SK-N-SH (cell line): Measurements from ENCODE around the gene SH3RF2. TPM values are rescaled to one million over a fixed set of nuclear protein-coding genes. Genes with fewer than 3 reads are reported as not detected.

Source experiments
- CTCF ChIA-PET: fragments of 300-600, 350-600 bp; formaldehyde crosslinking; extraction: SDS; loops from one replicate; lab custom pipeline; 2021; lab: Yijun Ruan, JAX
- POLR2A ChIA-PET: fragments of 350-600 bp; sonication (Branson Sonifier 250); formaldehyde crosslinking; extraction: SDS; loops from one replicate; lab custom pipeline; 2020; ENCODE audit warnings: antibody characterized with exemption, inconsistent platforms; lab: Yijun Ruan, JAX
- DNase-seq: peaks from one replicate; pipeline ENCODE4 v3.0.0; 2012
- H2AFZ ChIP-seq: fragments of 200-600 bp; sonication (generic); 2 replicates; pipeline ENCODE4 v1.8.1; 2016; ENCODE audit warnings: antibody characterized with exemption, mild to moderate bottlenecking, low read depth
- H3F3A ChIP-seq: fragments of 200-600 bp; sonication (generic); replicated peaks from 2 replicates; pipeline ENCODE3; 2016; ENCODE audit warnings: antibody characterized with exemption, mild to moderate bottlenecking; ENCODE audit not compliant: insufficient read depth
- H3K27ac ChIP-seq, 2 experiments: fragments of 200-500 bp in 1 of 2; fragments of 200-600 bp in 1 of 2; sonication (Bioruptor generic) in 1 of 2; sonication (generic), shearing (Covaris generic) in 1 of 2; 2 replicates each; pipeline versions ENCODE4 v1.5.1 to v1.6.1; 2014 to 2016; ENCODE audit warnings: low read depth in 2 of 2, inconsistent platforms in 1 of 2, low read length in 1 of 2, mild to moderate bottlenecking in 1 of 2, mixed read lengths in 1 of 2
- H3K27me3 ChIP-seq: fragments of 200-600 bp; sonication (generic), shearing (Covaris generic); 2 replicates; pipeline ENCODE4 v1.6.1; 2016; ENCODE audit warnings: mixed run types; ENCODE audit not compliant: insufficient read depth
- H3K36me3 ChIP-seq, 2 experiments: fragments of 200-500 bp in 1 of 2; fragments of 200-600 bp in 1 of 2; sonication (Bioruptor generic) in 1 of 2; sonication (generic) in 1 of 2; replicated peaks in 1 of 2; 2 replicates each; pipeline versions ENCODE3 to v1.5.1; 2014 to 2016; ENCODE audit warnings: low read length in 1 of 2, mild to moderate bottlenecking in 1 of 2; ENCODE audit not compliant: insufficient read depth in 2 of 2, control insufficient read depth in 1 of 2
- H3K4me1 ChIP-seq, 2 experiments: fragments of 200-500 bp in 1 of 2; fragments of 200-600 bp in 1 of 2; sonication (Bioruptor generic) in 1 of 2; sonication (generic), shearing (Covaris generic) in 1 of 2; 2 replicates each; pipeline versions ENCODE4 v1.5.1 to v1.6.1; 2014 to 2016; ENCODE audit warnings: low read depth in 1 of 2, low read length in 1 of 2, mixed run types in 1 of 2; ENCODE audit not compliant: insufficient read depth in 2 of 2, control insufficient read depth in 1 of 2
- H3K4me2 ChIP-seq: fragments of 200-600 bp; sonication (generic), shearing (Covaris generic); 2 replicates; pipeline ENCODE4 v1.6.1; 2017; ENCODE audit warnings: mixed run types
- H3K4me3 ChIP-seq, 2 experiments: fragments of 200-500 bp in 1 of 2; fragments of 200-600 bp in 1 of 2; sonication (Bioruptor generic) in 1 of 2; sonication (generic), shearing (Covaris generic) in 1 of 2; 2 replicates each; pipeline versions ENCODE4 v1.5.1 to v1.8.1; 2014 to 2016; ENCODE audit warnings: low read depth in 2 of 2, inconsistent platforms in 1 of 2, low read length in 1 of 2, mild to moderate bottlenecking in 1 of 2, mixed read lengths in 1 of 2, moderate library complexity in 1 of 2
- H3K79me2 ChIP-seq: fragments of 200-600 bp; sonication (generic); 2 replicates; pipeline ENCODE4 v1.8.1; 2017; ENCODE audit warnings: mild to moderate bottlenecking; ENCODE audit not compliant: insufficient read depth
- H3K9ac ChIP-seq: fragments of 200-600 bp; sonication (generic); 2 replicates; pipeline ENCODE4 v1.6.1; 2017; ENCODE audit warnings: mixed run types
- H3K9me2 ChIP-seq: fragments of 200-600 bp; sonication (generic); 2 replicates; pipeline ENCODE4 v1.6.1; 2017; ENCODE audit warnings: mixed run types
- H3K9me3 ChIP-seq: fragments of 200-600 bp; sonication (generic); 2 replicates; pipeline ENCODE4 v1.6.1; 2017; ENCODE audit warnings: mixed run types, mild to moderate bottlenecking, moderate library complexity
- H4K20me1 ChIP-seq: fragments of 200-600 bp; sonication (generic); 2 replicates; pipeline ENCODE4 v1.6.1; 2017; ENCODE audit warnings: mild to moderate bottlenecking, mixed run types; ENCODE audit not compliant: insufficient read depth
- CTCF ChIP-seq: fragments of 200-600 bp; sonication (generic); IDR thresholded peaks from 2 replicates; pipeline ENCODE4 v1.6.1; 2017; ENCODE audit warnings: antibody characterized with exemption, mild to moderate bottlenecking, moderate library complexity
- JUND ChIP-seq: IDR thresholded peaks from 2 replicates; pipeline ENCODE4 v1.4.0; 2012
- TCF12 ChIP-seq: IDR thresholded peaks from 2 replicates; pipeline ENCODE4 v1.4.0; 2012
- ZBTB33 ChIP-seq: IDR thresholded peaks from 2 replicates; pipeline ENCODE4 v1.4.0; 2012; ENCODE audit warnings: low read depth, borderline replicate concordance
- WGBS: methylation state at CpG from one replicate; pipeline ENCODE4 v1.1.6; 2017; ENCODE audit warnings: low lambda C conversion rate; 5-methylcytosine and 5-hydroxymethylcytosine counted together
- polyA plus RNA-seq, 3 experiments: library from polyadenylated mRNA; depleted of rRNA; stranded (reverse); fragments of >200 nt; gene quantifications; 2 replicates each; pipeline ENCODE4 v1.2.3, GENCODE V29; 2012

SH3RF2 gene
- 0.87 and 0.93 TPM in 2 replicates for polyA plus RNA-seq (2012; rRNA removed)
- polyA plus RNA-seq (2012; cell fraction: cytosol; rRNA removed): 0.36 and 0.47 TPM in 2 replicates
- polyA plus RNA-seq (2012; cell fraction: nucleus; rRNA removed): 1.8 and 2.0 TPM in 2 replicates

- peaks cover 17 to 33% of the 10 kb centered on the region in 2 experiments for H3K4me1 ChIP-seq
- 70% methylated on average over 22 of the region's 28 CpGs for WGBS
- H3K9me2 ChIP-seq: no peaks in the 10 kb centered on the region
These were observed at the start of gene SH3RF2 for GRCh38 chr5:145936401-145937131. Gene SH3RF2, plus strand, starts transcription at chr5:145936578. Its CDS starts 1,351 bp downstream, at chr5:145937929.

GRCh38 chr5:145887217-145887616 is 49.2 kb upstream of the SH3RF2 start:
- no peaks in the 10 kb centered on the region for H3K36me3 ChIP-seq
- WGBS: 67% methylated on average over 3 of the region's 3 CpGs
- no peak overlapping the region for H3K27ac ChIP-seq
- no peak overlapping the region for H3K9ac ChIP-seq
- no peak for DNase-seq
- H3K4me1 ChIP-seq: no peaks in the 10 kb centered on the region
- no peaks in the 10 kb centered on the region for H4K20me1 ChIP-seq
- H3F3A ChIP-seq: no peaks in the 10 kb centered on the region
- no peaks in the 10 kb centered on the region for H3K9me3 ChIP-seq
- H3K79me2 ChIP-seq: no peaks in the 10 kb centered on the region; the same call in 1 of the 2 replicates
- H2AFZ ChIP-seq: no peak overlapping the region
- no peaks in the 10 kb centered on the region for H3K9me2 ChIP-seq
- TF ChIP-seq CTCF (peak; percentile 17; the same call in 1 of the 2 replicates), ZBTB33 (no peak)
- no peak overlapping the region for H3K4me3 ChIP-seq
- H3K4me2 ChIP-seq: no peak overlapping the region
- ChIA-PET CTCF (interaction anchor here (1.1 to 3.2 kb wide), 8 partner anchors 9 to 1683 kb away, joined by 3 to 11 read pairs (median 3); partner anchors contain the start of gene GRXCR2), POLR2A (interaction anchor here (0.7 kb wide), 1 partner anchor 110 kb away, joined by 3 read pairs; no protein-coding TSS in a partner anchor)
- H3K27me3 ChIP-seq: no peaks in the 10 kb centered on the region

More at GRCh38 chr5:145936401-145937131, at the start of gene SH3RF2:
- ChIA-PET CTCF (no interaction called here), POLR2A (no interaction called here)
- H3K27ac ChIP-seq: 0 out of 4 replicates have a peak within 1 kb of the TSS, but pooled peaks of 1 of the 2 experiments have one; percentile 16
- peak within 1 kb of the TSS; percentile 16; the same call in 1 of the 2 replicates for H3K4me2 ChIP-seq
- no peak for DNase-seq
- H3K9ac ChIP-seq: no peak within 1 kb of the TSS
- no peaks in the 10 kb centered on the region for H4K20me1 ChIP-seq
- no peaks in the 10 kb centered on the region for H3K9me3 ChIP-seq
- no peaks in the 10 kb centered on the region for H3K27me3 ChIP-seq
- H3F3A ChIP-seq: peaks cover 16% of the 10 kb centered on the region
- H2AFZ ChIP-seq: no peak within 1 kb of the TSS; the same call in 1 of the 2 replicates
- TF ChIP-seq TCF12: 0 out of 2 replicates have a peak, but pooled peaks have one; percentile 7
- no peak for TF ChIP-seq JUND
- H3K36me3 ChIP-seq: no peaks in the 10 kb centered on the region
- no peaks in the 10 kb centered on the region for H3K79me2 ChIP-seq
- peak within 1 kb of the TSS in 1 of 2 experiments; percentile 24; a peak in 2 of 4 replicates for H3K4me3 ChIP-seq
